GM18502 (cell line): ENCODE results near the gene NCDN.

Experiments
- ATAC-seq: cut with Tn5 transposase; IDR thresholded peaks from one replicate; pipeline ENCODE4 v1.9.1; 2021; ENCODE audit warnings: mild to moderate bottlenecking; ENCODE audit not compliant: unreplicated experiment, poor library complexity

The NCDN gene

GRCh38 chr1:35553851-35554250, 3.7 kb upstream of the NCDN start:
- no peak for ATAC-seq

GRCh38 chr1:35554266-35555211, 3.1 kb upstream of the NCDN start:
- no peak for ATAC-seq

GRCh38 chr1:35555212-35555584, 2.4 kb upstream of the NCDN start:
- no peak for ATAC-seq

GRCh38 chr1:35555601-35556477, 1.8 kb upstream of the NCDN start:
- no peak for ATAC-seq

GRCh38 chr1:35556484-35557117, 998 bp upstream of the NCDN start:
- ATAC-seq = no peak

- peak; percentile 77 for ATAC-seq
These were observed 435 bp upstream of the NCDN start, which contains the start of gene KIAA0319L for GRCh38 chr1:35557118-35557610. TSS of gene KIAA0319L (minus strand) at chr1:35557403. CDS start at chr1:35554491, 2,912 bp downstream.

- ATAC-seq = no peak
These were observed 1.0 kb downstream of the NCDN start for GRCh38 chr1:35558374-35559316.

- no peak for ATAC-seq
These were observed 1.8 kb downstream of the NCDN start for GRCh38 chr1:35559317-35559944.

- ATAC-seq = no peak
These were observed 2.9 kb downstream of the NCDN start for GRCh38 chr1:35560256-35561225.

- no peak for ATAC-seq
These were observed 3.8 kb downstream of the NCDN start for GRCh38 chr1:35561297-35561971.

GRCh38 chr1:35561972-35562680, 4.5 kb downstream of the NCDN start:
- no peak for ATAC-seq

- ATAC-seq = no peak
These were observed 5.6 kb downstream of the NCDN start for GRCh38 chr1:35563166-35563565.

GRCh38 chr1:35564037-35564883, 6.7 kb downstream of the NCDN start:
- no peak for ATAC-seq

- no peak for ATAC-seq
These were observed 7.5 kb downstream of the NCDN start for GRCh38 chr1:35564884-35565741.

GRCh38 chr1:35565742-35566133, 8.1 kb downstream of the NCDN start:
- ATAC-seq = no peak
